ENCODE measurements around the gene PRKAR2B. TPM values are rescaled to one million over a fixed set of nuclear protein-coding genes. Genes with fewer than 3 reads are reported as not detected.

The PRKAR2B gene
- total RNA-seq, 1 donor from 2014 or later = 16.3 TPM

DNA sequence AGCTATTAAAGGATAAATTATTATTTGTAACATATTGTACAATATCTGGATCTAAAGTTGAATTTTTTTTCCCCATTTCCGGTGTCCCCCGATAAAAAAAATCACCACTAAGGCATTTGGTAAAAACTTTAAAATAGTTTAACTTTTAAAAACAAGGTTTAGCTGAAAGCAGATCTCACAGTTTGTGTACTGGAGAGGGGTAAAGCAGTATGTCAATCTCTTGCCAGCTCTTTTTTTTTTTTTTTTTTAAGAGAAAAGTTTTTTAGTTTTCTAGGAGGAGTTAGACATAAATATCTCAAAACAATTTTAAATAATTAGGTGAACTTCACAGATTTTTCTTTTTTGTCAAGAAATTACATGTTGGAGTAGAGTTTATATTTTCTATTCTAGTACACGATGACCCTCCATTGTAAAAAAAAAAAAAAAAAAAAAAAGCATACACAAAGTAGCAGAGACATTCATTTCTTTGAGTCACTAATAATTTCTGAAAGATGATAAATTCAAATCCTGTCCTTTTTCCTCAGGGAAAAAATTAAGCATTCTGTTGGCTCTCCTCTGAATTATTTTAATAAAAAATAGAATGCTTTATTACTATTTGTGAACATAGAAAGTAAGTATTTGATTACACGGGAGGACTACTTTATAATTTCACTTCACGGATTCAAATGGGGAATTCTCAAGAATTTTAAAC, 122.4 kb downstream of the PRKAR2B start:
- DNase-seq = no peak
- no peak for ATAC-seq (ENCODE audit: poor library complexity)
- intact Hi-C loops (cut with DNase I) = no loop called here

DNA sequence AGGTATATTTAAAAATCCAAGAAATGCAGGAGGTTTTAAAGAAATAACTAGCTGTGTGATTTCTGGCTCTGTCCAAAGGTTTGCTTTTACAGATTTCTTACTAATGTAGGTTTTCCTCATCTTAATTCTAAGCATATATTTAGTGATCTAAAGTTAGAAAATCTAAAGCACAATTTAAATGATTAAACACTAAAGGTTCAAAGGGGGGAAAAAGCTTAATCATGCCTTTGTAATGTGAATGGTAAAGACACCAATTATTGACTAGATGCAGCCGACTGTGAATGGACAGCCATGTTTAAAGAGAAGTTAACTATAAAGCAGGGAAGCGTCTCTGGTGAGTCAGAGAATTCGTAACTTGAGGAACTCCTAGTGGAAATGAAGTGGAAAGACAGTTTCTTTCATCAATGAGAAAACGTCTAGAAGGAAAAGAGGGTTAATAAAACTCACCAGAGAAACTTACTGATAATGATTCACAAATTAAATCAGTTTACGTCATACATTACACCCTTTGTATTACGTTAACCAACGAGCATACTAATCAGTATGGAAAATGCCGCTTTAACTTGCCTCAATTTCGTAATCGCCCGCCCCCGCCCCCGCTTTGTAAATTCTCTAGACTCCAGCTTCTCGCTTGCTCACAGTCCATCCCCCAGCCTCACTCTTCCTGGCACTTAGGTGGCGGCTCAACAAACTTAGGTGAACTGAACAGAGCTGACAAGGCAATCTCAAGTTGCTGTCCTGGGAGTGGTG, 123.2 kb downstream of the PRKAR2B start:
- ATAC-seq (ENCODE audit: poor library complexity) (peak; percentile 38), DNase-seq (no peak)
- intact Hi-C loops (cut with DNase I) = no loop called here

- peak; percentile 98 for DNase-seq
- intact Hi-C loops (cut with DNase I) = no loop called here
- peak; percentile 90 for ATAC-seq (ENCODE audit: poor library complexity)
These were observed 124.0 kb downstream of the PRKAR2B start, which contains the start of gene HBP1 for GRCh38 chr7:107168233-107169119. Gene HBP1, plus strand, starts transcription at chr7:107169003. Its CDS starts 10,891 bp downstream, at chr7:107179894.

GRCh38 chr7:107169120-107170050, 124.9 kb downstream of the PRKAR2B start:
- peak; percentile 85 for ATAC-seq (ENCODE audit: poor library complexity)
- intact Hi-C loops (cut with DNase I) = no loop called here
- peak; percentile 98 for DNase-seq

- ATAC-seq (ENCODE audit: poor library complexity) (no peak), DNase-seq (no peak)
- intact Hi-C loops (cut with DNase I) = no loop called here
These were observed 125.8 kb downstream of the PRKAR2B start for GRCh38 chr7:107170051-107170915.

GRCh38 chr7:107171496-107171895, 127.0 kb downstream of the PRKAR2B start:
- no peak for ATAC-seq (ENCODE audit: poor library complexity)
- no peak for DNase-seq
- intact Hi-C loops (cut with DNase I) = no loop called here

DNA sequence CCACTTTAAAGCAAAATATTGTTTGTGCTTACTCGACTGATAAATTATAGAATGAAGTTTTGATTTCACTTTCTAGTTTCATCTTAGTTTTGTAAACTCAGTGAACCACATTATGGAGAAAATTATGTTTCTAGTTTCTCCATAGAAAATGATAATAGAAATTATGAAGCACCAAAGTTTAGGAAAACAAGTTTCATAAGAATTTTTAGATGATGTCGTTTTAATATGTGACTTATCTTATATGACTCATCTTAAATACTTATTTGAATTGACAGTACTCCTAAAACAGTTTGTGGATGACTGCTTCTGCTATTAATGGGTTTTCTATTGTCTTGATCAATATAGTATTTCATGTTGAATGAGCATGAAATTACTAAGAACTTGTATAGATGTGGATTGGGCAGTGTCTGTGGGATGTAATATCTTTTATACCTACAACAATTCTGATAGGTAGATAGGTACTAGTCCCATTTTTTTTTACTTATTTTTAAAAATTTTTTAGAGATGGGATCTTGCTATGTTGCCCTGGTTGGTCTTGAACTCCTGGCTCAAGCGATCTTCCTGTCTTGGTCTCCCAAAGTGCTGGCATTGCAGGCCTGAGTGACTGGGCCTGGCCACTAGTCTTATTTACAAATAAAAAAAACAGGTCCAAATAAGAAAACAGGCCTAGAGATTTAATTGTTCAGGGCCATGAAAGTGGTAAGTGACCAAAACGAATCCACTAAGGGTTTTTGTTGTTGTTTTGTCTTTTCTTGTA, 127.9 kb downstream of the PRKAR2B start:
- intact Hi-C loops (cut with DNase I) = no loop called here
- DNase-seq = no peak
- no peak for ATAC-seq (ENCODE audit: poor library complexity)

- no peak for ATAC-seq (ENCODE audit: poor library complexity)
- intact Hi-C loops (cut with DNase I) = no loop called here
These were observed 128.7 kb downstream of the PRKAR2B start for GRCh38 chr7:107173191-107173590.

GRCh38 chr7:107173691-107174406, 129.3 kb downstream of the PRKAR2B start:
- DNase-seq = no peak
- intact Hi-C loops (cut with DNase I) = no loop called here
- ATAC-seq (ENCODE audit: poor library complexity) = no peak

More at GRCh38 chr7:107173191-107173590, 128.7 kb downstream of the PRKAR2B start:
- DNase-seq = no peak

DNA sequence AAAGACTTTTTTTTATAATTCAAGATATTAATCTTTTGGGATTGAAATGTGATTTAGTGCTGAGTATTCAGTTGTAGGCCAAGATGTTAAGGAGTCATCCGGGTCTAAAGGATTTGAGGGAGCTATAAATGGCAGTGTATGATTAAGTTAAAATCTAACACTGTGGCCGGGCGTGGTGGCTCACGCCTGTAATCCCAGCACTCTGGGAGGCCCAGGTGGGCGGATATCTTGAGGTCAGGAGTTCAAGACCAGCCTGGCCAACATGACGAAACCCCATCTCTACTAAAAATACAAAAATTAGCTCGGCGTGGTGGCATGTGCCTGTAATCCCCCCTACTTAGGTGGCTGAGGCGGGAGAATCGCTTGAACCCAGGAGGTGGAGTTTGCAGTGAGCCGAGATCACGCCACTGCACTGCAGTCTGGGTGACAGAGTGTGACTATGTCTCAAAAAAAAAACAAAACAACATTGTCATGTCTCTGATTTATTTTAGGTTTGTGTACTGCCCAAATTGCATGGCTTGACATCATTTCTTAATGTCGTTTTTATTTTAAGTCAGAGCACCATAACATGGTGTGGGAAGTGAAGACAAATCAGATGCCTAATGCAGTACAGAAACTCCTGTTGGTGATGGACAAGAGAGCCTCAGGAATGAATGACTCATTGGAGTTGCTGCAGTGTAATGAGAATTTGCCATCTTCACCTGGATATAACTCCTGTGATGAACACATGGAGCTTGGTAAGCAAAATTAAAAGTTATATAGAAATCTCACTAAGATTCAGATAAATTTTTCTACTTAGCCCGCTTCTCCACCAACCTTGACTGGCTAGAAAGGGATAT, 135.0 kb downstream of the PRKAR2B start:
- no peak for DNase-seq
- intact Hi-C loops (cut with DNase I) = no loop called here
- ATAC-seq (ENCODE audit: poor library complexity) = no peak

DNA sequence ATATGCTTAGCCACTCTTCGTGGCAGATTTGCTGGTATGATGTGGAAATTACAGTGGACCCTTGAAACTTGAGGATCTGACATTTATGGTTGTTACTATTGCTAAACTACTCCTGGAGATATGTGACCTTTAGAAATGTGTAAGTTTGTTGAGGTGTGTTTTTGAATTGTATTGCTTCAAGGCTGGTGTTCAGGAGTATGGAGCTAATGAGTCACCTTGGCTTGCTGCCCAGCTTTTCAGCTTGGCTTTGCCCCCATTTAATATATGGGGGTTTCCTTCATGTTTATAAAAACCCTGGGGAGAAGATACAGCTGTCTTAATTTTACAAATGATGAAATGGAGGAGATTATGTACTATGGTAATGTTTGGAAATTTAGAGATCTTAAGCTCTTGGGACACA, 135.9 kb downstream of the PRKAR2B start:
- peak; percentile 13 for ATAC-seq (ENCODE audit: poor library complexity)

DNA sequence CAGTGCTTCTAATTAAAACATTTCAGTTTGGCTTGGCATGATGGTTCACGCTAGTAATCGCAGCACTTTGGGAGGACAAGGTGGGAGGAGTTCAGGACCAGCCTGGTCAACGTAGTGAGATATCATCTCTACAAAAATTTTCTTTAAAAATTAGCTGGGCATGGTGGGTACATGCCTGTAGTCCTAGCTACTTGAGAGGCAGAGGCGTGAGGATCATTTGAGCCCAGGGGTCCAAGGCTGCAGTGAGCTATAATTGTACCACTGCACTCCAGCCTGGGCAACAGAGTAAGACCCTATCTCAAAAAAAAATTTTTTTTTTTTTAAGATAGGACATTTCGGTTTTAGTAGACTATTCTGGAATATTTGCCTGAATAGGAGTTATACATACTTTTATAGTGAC, 136.7 kb downstream of the PRKAR2B start:
- no peak for DNase-seq
- ATAC-seq (ENCODE audit: poor library complexity) = peak; percentile 13
- intact Hi-C loops (cut with DNase I) = no loop called here

More for the DNA sequence above, 135.9 kb downstream of the PRKAR2B start:
- intact Hi-C loops (cut with DNase I) = no loop called here
- no peak for DNase-seq

- ATAC-seq (ENCODE audit: poor library complexity) (no peak), DNase-seq (no peak)
- intact Hi-C loops (cut with DNase I) = no loop called here
These were observed 141.2 kb downstream of the PRKAR2B start for GRCh38 chr7:107185716-107186115.

DNA sequence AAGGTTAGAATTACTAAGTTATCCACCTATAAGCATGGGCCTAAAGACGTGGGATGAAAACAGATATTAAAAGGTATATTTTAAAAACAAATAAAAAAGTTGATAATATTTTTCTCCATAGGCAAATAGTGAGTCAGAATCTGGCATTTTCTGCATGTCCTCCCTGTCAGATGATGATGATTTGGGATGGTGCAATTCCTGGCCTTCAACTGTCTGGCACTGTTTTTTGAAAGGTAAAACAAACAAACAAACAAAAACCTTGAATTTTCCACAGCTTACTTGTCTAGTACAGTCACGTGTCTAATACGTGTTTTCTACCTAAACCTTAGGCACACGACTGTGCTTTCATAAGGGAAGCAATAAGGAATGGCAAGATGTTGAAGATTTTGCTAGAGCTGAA, 141.7 kb downstream of the PRKAR2B start:
- intact Hi-C loops (cut with DNase I) = no loop called here
- no peak for ATAC-seq (ENCODE audit: poor library complexity)
- DNase-seq = no peak

GRCh38 chr7:107187774-107188173, 143.3 kb downstream of the PRKAR2B start:
- intact Hi-C loops (cut with DNase I) = no loop called here
- no peak for DNase-seq
- ATAC-seq (ENCODE audit: poor library complexity) = no peak

All from Right ventricle myocardium superior (tissue), 1 donor.